AG08396 (cell line): ENCODE results near the gene OR7A5.
"Not testable (repeated sequence)": the region's sequence is repeated elsewhere in the genome, so short reads cannot be mapped to it uniquely, and the experiment has no call there.

ENCODE experiments used
- DNase-seq: peaks from one replicate; pipeline ENCODE4 v3.0.0; 2012; ENCODE audit warnings: low spot score, mixed read lengths

The OR7A5 gene

DNA sequence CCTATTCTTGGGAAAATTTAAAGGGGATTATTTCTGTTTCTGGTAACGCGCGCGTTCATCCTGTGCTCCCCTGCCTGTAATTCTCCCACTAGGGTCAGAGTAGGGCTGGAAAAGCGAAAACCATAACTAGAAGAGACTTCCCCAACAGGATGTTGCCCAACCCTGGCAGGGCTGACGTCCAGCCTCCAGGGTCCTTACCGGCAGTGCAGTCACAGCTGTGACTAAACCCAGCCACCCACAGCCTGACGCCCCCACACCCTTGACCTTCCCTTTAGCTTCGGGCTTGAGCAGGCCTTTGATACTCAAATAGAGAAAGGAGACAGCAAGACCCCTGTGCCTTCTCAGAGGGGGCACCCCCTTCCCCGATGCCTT is 50.3 kb downstream of the OR7A5 start:
- not testable (repeated sequence) for DNase-seq

DNA sequence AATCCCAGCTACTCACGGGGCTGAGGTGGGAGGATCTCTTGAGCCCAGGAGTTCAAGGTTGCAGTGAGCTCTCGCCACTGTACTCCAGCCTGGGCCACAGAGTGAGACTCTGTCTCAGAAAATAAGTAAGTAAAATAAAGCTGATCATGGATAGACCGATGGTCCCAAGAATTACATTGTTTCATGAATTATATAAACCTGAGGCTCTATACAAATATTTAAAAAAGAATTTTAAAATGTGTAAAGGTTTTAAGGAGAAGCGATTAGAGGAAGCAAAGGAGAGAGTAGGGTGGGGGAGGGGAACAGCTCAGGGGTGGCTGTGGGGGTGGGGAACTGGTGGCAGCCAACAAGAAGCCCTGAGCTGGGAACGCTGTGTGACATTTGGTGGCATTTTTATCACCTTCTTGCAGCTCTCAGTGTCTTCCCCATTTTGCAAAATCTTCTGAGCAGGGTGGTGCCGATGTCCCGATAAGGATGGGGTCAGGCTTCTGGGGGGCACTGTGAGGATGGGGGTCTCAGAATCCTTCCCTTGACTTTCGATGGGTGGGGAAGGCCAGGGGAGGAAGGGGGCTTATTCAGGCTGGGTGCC is 51.5 kb downstream of the OR7A5 start:
- not testable (repeated sequence) for DNase-seq

DNA sequence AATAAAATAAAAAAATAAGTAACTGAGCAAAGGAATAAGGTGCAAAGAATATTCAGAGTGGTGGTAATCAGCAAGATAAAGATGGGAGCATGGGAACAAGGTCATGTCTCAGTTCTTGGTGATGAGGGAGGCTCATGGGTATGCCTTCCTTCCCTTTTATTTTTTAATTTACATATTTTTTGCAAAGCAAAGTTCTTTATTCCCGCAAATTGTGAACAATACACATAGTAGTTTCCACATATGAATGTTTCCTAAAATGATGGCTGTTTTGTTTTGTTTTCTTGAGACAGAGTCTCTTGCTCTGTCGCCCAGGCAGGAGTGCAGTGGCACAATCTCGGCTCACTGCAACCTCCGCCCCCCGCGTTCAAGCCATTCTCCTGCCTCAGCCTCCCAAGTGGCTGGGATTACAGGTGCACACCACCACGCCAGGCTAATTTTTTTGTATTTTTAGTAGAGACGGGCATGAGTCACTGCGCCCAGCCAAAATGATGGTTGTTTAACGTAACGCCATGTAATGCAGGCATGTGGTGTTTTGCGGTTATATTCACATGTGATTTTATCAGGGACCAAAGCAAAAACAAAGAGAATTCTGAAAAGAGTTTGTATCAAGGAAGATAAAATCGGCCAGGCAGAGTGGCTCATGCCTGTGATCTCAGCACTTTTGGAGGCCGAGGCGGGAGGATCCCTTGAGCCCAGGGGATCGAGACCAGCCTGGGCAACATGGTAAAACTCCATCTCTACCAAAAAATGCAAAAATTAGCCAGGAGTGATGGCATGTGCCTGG is 52.2 kb downstream of the OR7A5 start:
- no peak for DNase-seq

DNA sequence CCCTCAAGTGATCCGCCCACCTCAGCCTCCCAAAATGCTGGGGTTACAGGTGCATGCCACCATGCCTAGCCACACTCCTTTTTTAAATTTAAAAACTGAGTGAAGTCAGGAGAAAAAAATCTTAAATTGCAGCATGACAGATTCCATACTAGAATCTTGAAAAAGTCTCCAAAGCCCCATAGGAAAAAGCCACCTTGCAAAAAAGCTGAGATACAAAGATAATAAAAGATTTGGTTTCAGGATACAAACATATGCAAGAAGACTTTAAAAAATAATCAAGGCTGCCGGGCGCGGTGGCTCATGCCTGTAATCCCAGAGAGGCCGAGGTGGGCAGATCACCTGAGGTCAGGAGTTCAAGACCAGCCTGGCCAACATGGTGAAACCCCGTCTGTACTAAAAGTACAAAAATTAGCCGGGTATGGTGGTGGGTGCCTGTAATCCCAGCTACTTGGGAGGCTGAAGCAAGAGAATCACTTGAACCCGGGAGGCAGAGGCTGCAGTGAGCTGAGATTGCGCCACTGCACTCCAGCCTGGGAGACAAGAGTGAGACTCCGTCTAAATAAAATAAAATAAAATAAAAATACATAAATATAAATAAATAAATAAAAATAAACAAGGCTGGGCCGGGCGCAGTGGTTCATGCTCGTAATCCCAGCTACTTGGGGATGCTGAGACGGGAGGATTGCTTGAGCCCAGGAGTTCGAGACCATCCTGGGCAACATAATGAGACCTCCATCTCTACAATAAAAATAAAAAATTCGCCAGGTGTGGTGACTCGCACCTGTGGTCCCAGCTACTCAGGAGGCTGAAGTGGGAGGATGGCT is 53.1 kb downstream of the OR7A5 start:
- not testable (repeated sequence) for DNase-seq

DNA sequence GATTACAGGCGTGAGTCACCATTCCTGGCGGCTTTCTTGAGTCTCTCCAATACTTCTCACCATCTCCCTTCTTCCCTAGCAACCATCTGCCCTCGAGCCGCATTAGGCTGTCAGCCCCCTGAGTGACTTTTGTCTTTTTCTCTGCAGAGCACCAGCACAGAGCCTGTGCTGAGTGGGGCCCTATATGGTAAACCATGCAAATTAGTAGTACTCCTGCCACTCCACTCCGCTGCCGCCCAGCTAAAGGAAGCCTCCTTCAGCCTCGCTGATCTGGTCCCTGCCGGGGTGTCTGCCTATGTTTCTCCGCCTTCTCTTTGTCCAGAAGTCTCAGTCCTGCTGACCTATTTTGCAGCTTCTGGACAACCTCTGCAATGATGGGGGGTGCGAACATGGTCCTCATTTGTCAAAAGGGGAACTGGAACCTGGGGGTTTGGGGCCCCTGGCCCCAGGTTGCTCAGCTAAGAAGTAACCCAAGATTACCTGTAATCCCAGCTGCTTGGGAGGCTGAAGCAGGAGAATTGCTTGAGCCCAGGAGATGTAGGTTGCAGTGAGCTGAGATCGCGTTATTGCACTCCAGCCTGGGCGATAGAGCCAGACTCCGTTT is 54.3 kb downstream of the OR7A5 start:
- DNase-seq: not testable (repeated sequence)

DNA sequence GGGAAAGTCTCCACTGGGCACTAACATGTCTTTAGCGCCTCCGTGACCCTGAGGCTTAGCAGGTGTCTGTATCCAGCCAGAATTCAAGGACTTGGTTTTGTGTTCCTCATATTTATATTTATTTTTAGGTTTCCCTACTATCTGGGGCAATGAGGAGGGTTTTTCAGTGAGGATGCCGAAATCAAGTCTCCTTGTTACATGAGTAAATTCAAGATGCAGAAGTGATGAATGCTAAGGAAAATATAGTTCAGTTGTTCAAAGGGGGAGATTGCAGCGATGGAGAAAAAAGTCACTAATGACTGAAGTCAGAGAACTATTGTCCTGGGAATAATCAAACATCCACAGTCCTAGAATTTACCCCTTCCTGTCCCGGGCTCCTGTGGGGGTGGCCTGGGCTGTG is 55.8 kb downstream of the OR7A5 start:
- no peak for DNase-seq

DNA sequence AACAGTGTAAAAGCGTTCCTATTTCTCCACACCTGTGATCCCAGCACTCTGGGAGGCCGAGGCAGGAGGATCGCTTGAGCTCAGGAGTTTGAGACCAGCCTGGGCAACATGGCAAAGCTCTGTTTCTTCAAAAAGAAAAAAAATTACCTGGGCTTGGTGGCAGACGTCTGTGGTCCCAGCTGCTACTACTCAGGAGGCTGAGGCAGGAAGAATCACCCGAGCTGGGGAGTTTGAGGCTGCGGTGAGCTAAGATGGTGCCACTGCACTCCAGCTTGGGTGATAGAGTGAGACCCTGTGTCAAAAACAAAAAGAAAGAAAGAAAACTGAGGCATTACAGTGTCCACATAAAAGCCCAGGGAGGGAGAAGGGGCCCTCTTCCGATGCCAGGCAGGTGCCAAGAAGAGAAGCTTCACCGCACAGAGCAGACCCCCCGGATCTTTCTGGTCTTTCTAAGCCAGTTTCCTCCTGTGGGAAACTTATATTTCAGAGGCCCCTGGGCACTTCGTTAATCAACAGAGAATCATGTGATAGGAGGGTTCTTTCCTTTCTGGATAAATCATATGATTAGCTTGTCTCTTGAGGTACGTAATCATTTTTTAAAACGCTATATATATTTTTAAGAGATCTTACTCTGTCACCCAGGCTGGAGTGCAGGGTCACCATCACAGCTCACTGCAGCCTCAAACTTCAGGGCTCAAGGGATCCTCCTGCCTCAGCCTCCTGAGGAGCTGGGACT is 56.7 kb downstream of the OR7A5 start, which contains the start of gene ADGRE2:
ADGRE2 (minus strand) TSS at position 451 of the 736 bp plus-strand sequence. CDS start 1,804 bp downstream, outside the sequence.
- DNase-seq: not testable (repeated sequence)

DNA sequence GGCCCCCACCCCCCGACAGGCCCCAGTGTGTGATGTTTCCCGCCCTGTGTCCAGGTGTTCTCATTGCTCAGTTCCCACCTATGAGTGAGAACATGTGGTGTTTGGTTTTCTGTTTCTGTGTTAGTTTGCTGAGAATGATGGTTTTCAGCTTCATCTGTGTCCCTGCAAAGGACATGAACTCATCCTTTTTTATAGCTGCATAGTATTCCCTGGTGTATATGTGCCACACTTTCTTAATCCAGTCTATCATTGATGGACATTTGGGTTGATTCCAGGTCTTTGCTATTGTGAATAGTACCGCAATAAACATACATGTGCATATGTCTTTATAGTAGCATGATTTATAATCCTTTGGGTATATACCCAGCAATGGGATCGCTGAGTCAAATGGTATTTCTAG is 57.3 kb downstream of the OR7A5 start:
- not testable (repeated sequence) for DNase-seq
